ENCODE measurements around the gene RHOBTB3.

Gene RHOBTB3

DNA sequence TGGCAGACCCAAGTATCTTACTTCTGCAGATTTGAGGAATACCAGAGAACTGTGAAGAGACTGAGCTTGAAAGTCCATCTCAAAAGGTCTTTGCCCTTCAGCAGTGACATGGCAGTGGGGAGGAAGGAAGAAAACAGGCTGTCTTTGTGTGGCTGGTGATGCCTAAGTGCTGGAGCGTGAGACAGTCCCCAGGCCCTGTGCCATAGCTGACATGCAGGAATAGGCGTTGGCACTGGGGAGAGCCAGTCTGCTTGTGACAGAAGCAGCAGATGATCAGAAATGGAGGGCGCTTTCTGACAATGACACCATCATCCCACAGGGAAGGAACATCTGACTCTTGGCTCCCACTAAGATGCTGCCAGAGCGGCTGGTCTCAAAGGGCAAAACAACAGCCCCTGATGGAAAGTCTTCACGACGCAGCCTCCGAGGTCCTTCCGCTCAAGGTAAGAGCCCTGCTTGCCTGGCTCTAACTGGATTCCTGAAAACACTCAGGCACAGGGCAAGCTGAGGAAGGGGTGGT is 106.9 kb downstream of the RHOBTB3 start:
- TF ChIP-seq, protein P1, sequence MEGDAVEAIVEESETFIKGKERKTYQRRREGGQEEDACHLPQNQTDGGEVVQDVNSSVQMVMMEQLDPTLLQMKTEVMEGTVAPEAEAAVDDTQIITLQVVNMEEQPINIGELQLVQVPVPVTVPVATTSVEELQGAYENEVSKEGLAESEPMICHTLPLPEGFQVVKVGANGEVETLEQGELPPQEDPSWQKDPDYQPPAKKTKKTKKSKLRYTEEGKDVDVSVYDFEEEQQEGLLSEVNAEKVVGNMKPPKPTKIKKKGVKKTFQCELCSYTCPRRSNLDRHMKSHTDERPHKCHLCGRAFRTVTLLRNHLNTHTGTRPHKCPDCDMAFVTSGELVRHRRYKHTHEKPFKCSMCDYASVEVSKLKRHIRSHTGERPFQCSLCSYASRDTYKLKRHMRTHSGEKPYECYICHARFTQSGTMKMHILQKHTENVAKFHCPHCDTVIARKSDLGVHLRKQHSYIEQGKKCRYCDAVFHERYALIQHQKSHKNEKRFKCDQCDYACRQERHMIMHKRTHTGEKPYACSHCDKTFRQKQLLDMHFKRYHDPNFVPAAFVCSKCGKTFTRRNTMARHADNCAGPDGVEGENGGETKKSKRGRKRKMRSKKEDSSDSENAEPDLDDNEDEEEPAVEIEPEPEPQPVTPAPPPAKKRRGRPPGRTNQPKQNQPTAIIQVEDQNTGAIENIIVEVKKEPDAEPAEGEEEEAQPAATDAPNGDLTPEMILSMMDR (IDR thresholded peaks at IDR 0.05; ENCODE audit: low read length, missing control alignments) = no peak
- no peak overlapping the region for H3K4me3 ChIP-seq (replicated peaks; ENCODE audit: low read depth, low read length)
- DNase-seq (ENCODE audit: low read depth) = no peak

DNA sequence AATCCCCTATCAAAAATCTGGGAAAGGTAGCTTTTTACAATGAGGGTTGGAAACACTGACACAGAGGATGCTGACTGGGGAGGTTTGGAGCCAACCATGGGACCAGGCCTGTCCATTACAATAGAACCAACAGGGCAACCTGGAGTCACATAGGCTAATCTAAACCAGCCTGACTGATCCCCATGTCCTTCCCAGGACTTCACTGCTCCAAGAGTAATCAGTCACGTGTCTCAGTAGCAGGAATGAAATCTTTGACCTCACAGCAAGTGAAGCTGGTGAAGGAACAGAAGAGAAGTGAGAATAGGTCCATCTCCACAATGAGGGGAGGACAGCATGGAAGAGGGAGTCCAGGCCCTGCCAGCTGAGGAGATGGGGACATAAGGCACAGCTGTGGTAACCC is 107.4 kb downstream of the RHOBTB3 start:
- H3K4me3 ChIP-seq (replicated peaks; ENCODE audit: low read depth, low read length) = no peak overlapping the region
- DNase-seq (ENCODE audit: low read depth) = no peak
- TF ChIP-seq, protein P1 (IDR thresholded peaks at IDR 0.05; ENCODE audit: low read length, missing control alignments) = no peak

DNA sequence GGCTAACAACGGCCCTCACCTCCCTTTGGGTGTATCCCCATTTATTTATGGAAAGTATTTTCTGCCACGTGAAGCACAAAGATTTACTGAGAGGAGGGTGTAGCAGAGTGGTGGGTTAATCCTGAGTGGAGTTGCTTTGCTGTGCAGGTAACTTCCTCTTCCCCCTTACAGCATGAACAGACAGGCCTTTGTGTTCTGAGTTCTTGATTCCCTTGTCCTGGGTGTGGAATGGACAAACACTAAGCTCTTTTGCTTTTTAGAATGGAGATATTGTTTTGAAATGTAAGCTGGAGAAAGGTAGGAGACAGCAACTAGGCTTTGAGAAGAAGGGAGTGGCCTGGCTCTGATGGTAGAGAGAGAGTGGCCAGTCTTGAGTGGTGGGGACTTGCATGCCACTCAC is 108.5 kb downstream of the RHOBTB3 start:
- TF ChIP-seq, protein P1 (IDR thresholded peaks at IDR 0.05; ENCODE audit: low read length, missing control alignments) = no peak
- no peak overlapping the region for H3K4me3 ChIP-seq (replicated peaks; ENCODE audit: low read depth, low read length)
- DNase-seq (ENCODE audit: low read depth) = no peak

DNA sequence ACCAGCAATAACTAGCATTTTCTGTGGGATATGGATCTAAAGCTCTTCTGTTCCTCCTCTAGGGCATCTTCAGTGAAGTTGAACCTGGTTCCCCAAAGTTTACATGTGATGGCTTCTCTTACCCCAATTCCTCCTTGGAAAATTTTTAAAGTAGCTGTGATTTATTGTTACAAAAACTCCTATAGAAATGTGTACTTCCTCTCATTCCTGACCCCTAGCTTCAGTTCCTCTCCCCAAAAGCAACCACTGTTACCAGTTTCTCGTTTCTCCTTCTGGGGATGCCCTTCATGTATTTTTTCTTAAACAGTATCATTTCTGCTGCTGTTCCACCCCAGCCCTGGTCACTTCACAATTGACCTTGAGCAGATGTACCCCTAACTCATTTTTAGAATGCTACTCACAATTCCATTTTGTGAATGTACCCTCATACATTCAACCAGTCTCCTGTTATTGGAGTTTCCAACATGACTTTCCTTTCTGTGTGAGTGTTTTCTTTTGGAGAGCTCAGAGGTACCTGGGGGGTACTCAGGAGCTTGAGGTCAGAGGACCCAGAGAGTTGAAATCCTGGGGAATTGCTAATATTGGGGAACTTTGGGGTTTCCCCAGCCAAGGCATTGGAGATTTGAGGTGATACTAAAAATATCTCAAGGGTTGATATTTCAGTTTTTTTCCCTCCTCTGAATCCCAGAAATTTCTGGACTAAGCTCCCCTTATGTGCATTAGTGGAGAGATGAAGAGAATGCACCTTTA is 110.0 kb downstream of the RHOBTB3 start:
- DNase-seq (ENCODE audit: low read depth) = no peak
- TF ChIP-seq, protein P1 (IDR thresholded peaks at IDR 0.05; ENCODE audit: low read length, missing control alignments) = no peak
- no peak overlapping the region for H3K4me3 ChIP-seq (replicated peaks; ENCODE audit: low read depth, low read length)

DNA sequence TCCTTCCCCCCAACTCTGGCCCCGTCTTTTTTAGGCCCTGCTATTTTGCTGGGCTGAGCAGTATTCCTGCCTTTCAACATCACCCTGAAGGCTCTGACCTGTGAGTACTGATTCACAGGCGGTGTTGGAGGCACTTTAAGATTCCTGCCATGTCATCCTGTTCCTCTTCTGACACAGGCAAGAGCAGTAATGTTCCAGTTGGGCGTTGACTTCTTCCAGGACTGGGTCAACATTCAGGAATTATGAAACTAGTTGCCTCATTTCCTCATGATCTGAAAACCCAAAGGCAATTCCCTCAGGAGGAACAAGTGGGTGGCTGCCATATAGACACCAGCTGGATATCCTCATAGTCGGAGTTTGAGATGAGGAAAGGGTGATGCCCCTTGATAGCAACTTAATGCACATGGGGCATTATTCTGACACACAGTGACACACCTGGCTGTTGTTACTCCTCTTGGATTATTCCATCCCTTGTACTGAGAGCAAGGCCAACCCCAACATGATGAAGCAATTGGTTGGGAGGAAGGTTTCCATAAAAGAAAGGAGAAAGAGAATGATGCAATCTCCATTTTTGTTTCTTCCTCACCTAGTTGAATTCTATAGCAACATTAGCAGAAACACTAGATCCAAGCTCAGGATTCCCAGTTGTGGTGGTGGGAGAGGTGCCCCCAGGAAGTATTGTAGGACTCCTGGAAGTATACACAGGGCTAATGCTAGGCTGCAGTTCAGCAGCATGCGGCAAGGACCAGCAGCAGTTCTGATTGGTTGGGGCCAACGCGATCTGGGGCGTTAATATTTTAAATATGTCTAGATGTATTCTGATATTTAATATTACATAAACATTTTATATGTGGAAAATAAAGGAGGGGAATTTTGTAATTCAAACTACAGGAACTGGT is 111.0 kb downstream of the RHOBTB3 start:
- DNase-seq (ENCODE audit: low read depth) = peak; percentile 97
- H3K4me3 ChIP-seq (replicated peaks; ENCODE audit: low read depth, low read length) = no peak overlapping the region
- TF ChIP-seq, protein P1 (IDR thresholded peaks at IDR 0.05; ENCODE audit: low read length, missing control alignments) = no peak

DNA sequence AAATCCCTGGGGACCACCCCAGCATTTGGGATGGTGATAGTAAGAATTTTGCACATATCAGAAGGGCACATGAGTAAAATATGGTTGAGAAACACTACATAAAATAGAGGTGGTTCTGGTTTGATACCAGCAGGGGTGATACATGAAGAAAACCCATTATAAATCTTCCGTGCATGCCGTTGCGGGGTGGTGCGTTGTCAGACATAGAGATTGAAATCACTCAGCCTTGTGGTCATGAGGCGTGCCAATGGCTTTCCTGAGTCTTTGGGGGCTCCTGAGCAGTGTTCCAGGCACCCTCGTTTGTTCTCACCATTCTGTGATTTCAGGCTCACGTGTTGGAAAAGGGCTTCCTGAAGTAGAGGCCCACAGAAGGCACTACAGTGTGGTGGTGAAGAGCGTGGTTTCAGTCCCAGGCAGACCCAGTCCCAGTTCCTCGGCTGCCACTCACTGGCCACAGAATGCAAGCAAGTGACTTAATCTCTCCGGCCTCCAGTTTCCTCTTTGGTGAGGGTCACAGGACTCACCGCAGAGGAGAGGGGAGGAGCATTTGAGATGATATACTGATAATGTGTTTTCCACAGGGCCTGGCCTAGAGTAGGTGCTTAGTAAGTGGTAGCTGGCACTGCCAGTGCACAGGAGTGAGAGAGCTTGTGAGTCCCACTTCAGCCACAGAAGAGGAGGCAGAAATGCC is 111.9 kb downstream of the RHOBTB3 start:
- no peak overlapping the region for H3K4me3 ChIP-seq (replicated peaks; ENCODE audit: low read depth, low read length)
- peak; percentile 72 for DNase-seq (ENCODE audit: low read depth)
- TF ChIP-seq, protein P1 (IDR thresholded peaks at IDR 0.05; ENCODE audit: low read length, missing control alignments) = no peak
